Measurements from ENCODE around the gene XXYLT1. TPM values are rescaled to one million over a fixed set of nuclear protein-coding genes. Genes with fewer than 3 reads are reported as not detected.

XXYLT1 gene
- total and polyA plus RNA-seq, 2 of the 8 experiments (the other 6 are each of a cell fraction or from before 2014, with no cell fraction given), result 18.9 to 23.8 TPM

GRCh38 chr3:195101001-195101583 lies 169.9 kb downstream of the XXYLT1 start:
- CTCF ChIA-PET (ENCODE audit: partially characterized antibody), result interaction anchor here (0.6 to 1.3 kb wide), 5 partner anchors 22 to 418 kb away, joined by 3 to 4 read pairs (median 4); no protein-coding TSS in a partner anchor
- H3K9ac ChIP-seq (replicated peaks in 1 of 4; ENCODE audit: extremely low read depth in 1 of 4, low read depth in 3 of 4, low read length in 3 of 4), result no peak overlapping the region
- H3K27me3 ChIP-seq (replicated peaks in 1 of 4; ENCODE audit: control insufficient read depth in 3 of 4, extremely low read depth in 1 of 4, insufficient read depth in 3 of 4, low read length in 3 of 4), result no peaks in the 10 kb centered on the region
- no peak overlapping the region for H2AFZ ChIP-seq (ENCODE audit: low read length)
- peak overlapping the region; percentile 92; the same call in 1 of the 2 replicates for H2BK15ac ChIP-seq (ENCODE audit: low read length)
- 89% methylated on average over 8 of the region's 8 CpGs; no CpG with 5 or more reads in 1 of the 2 experiments for WGBS, 2 experiments (ENCODE audit: extremely low coverage in 1 of 2, insufficient coverage in 1 of 2, insufficient read length in 1 of 2, insufficient replicate concordance in 2 of 2, low coverage in 1 of 2, low lambda C conversion rate in 2 of 2, missing lambda C conversion rate in 1 of 2)
- no peak overlapping the region for H3K18ac ChIP-seq (ENCODE audit: extremely low read depth, low read length)
- no peak overlapping the region for H3K14ac ChIP-seq (ENCODE audit: insufficient read length)
- H2BK20ac ChIP-seq (ENCODE audit: low read length), result no peak overlapping the region
- H3K4me3 ChIP-seq (ENCODE audit: extremely low read depth in 1 of 4, insufficient read depth in 2 of 4, low read depth in 3 of 4, low read length in 4 of 4), result no peak overlapping the region
- H3K79me1 ChIP-seq (ENCODE audit: low read depth, low read length), result no peaks in the 10 kb centered on the region
- no peak overlapping the region for H4K91ac ChIP-seq (replicated peaks; ENCODE audit: insufficient read length, low read length)
- H3K4me2 ChIP-seq (ENCODE audit: insufficient read depth in 1 of 2, low read depth in 2 of 2, low read length in 2 of 2), result no peak overlapping the region
- peaks cover 0 to 4% (median under 1%) of the 10 kb centered on the region in 4 experiments; a peak in 2 of 7 replicates for H3K4me1 ChIP-seq (replicated peaks in 1 of 4; ENCODE audit: control insufficient read depth in 3 of 4, insufficient read depth in 4 of 4, low read length in 3 of 4)
- peaks cover 0 to 3% of the 10 kb centered on the region in 2 experiments for H4K20me1 ChIP-seq (replicated peaks in 1 of 2; ENCODE audit: control insufficient read depth in 1 of 2, insufficient read depth in 2 of 2, low read length in 2 of 2)
- H4K8ac ChIP-seq (ENCODE audit: extremely low read depth, insufficient read depth, low read length), result no peak overlapping the region
- H3K27ac ChIP-seq (ENCODE audit: low read depth, low read length), result no peak overlapping the region
- no peak overlapping the region for H2BK5ac ChIP-seq (ENCODE audit: low read depth, low read length)
- no peak overlapping the region for H2BK120ac ChIP-seq (replicated peaks; ENCODE audit: low read depth, low read length)
- H2BK12ac ChIP-seq (ENCODE audit: low read depth, low read length), result 0 out of 2 replicates have a peak overlapping the region, but pooled peaks have one; percentile 75
- H2AK5ac ChIP-seq (ENCODE audit: low read depth, low read length), result no peak overlapping the region
- H3K9me3 ChIP-seq (ENCODE audit: insufficient read depth in 2 of 2, low read depth in 1 of 2, low read length in 1 of 2), result peaks cover 0 to 2% of the 10 kb centered on the region in 2 experiments; a peak in 1 of 4 replicates
- no peaks in the 10 kb centered on the region for H3K36me3 ChIP-seq (ENCODE audit: control insufficient read depth in 2 of 4, insufficient read depth in 4 of 4, low read length in 3 of 4)
- DNase-seq (ENCODE audit: low read depth in 1 of 2, low spot score in 2 of 2) (no peak), FAIRE-seq (no peak)
- H3K79me2 ChIP-seq (ENCODE audit: control insufficient read depth in 1 of 2, insufficient read depth in 2 of 2, low read length in 2 of 2), result peaks cover 0 to 4% of the 10 kb centered on the region in 2 experiments; a peak in 2 of 4 replicates
- H3K56ac ChIP-seq (replicated peaks; ENCODE audit: insufficient read length, low read depth, low read length), result no peak overlapping the region
- no peak overlapping the region for H3K23ac ChIP-seq (ENCODE audit: insufficient read length)
- POLR2A ChIA-PET (ENCODE audit: partially characterized antibody), result interaction anchor here (0.6 to 1.4 kb wide), 2 partner anchors 14 to 23 kb away, joined by 3 read pairs; no protein-coding TSS in a partner anchor
- no peaks in the 10 kb centered on the region for H3K23me2 ChIP-seq (ENCODE audit: low read depth, low read length)
- no peak overlapping the region for H3K4ac ChIP-seq (replicated peaks; ENCODE audit: insufficient read length, low read depth, low read length)
- no peak overlapping the region for H4K5ac ChIP-seq (ENCODE audit: insufficient read length, low read depth, low read length)
- no peak for TF ChIP-seq TCF12 (IDR thresholded peaks at IDR 0.05; ENCODE audit: low read depth, low read length)
- no peak for TF ChIP-seq EZH2 (IDR thresholded peaks at IDR 0.05; ENCODE audit: low read depth, low read length, severe bottlenecking)
- no peak for TF ChIP-seq ATF3 (IDR thresholded peaks at IDR 0.05; ENCODE audit: insufficient read depth, low read depth, low read length)
- TF ChIP-seq SIX5 (IDR thresholded peaks at IDR 0.05; ENCODE audit: low read depth, low read length), result no peak
- no peak for TF ChIP-seq TEAD4 (IDR thresholded peaks at IDR 0.05; ENCODE audit: low read depth, low read length)
- TF ChIP-seq TAF1 (IDR thresholded peaks at IDR 0.05; ENCODE audit: low read depth, low read length), result no peak
- no peak for TF ChIP-seq USF2 (IDR thresholded peaks at IDR 0.05; ENCODE audit: low read length)
- no peak for TF ChIP-seq RXRA (IDR thresholded peaks at IDR 0.05; ENCODE audit: insufficient read depth, low read depth, low read length)
- TF ChIP-seq MAFK (IDR thresholded peaks at IDR 0.05; ENCODE audit: low read depth, low read length), result no peak
- no peak for TF ChIP-seq ZNF274 (IDR thresholded peaks at IDR 0.05; ENCODE audit: borderline replicate concordance, extremely low read depth, low read length)
- no peak for TF ChIP-seq SP4 (IDR thresholded peaks at IDR 0.05; ENCODE audit: low read length)
